Measurements from ENCODE around the gene ZMYM3. TPM values are rescaled to one million over a fixed set of nuclear protein-coding genes. Genes with fewer than 3 reads are reported as not detected.

Gene ZMYM3
- total RNA-seq, 4 donors from 2014 or later: 5.7 to 10.9 (median 8.3) TPM

- intact Hi-C loops (cut with DNase I): no loop called here
- DNase-seq: no peak
- Histone ChIP-seq H3K27ac (no peak overlapping the region), H3K4me3 (no peak overlapping the region), H3K4me1 (no peaks in the 10 kb centered on the region), H3K9me3 (no peaks in the 10 kb centered on the region), H3K27me3 (no peaks in the 10 kb centered on the region), H3K36me3 (peaks cover 0 to 52% (median 5%) of the 10 kb centered on the region in 3 donors)
- TF ChIP-seq POLR2A (IDR thresholded peaks at IDR 0.05) (no peak), CTCF (IDR thresholded peaks at IDR 0.05) (no peak)
- WGBS, 2 donors: 83 to 89% methylated on average over 3 of the region's 3 CpGs
Measured at GRCh38 chrX:71239781-71240180, 14.2 kb downstream of the ZMYM3 start.

- no CpG with 5 or more reads among the region's 1 CpG for WGBS, 2 donors
Measured at GRCh38 chrX:71236836-71237235, 17.1 kb downstream of the ZMYM3 start.

GRCh38 chrX:71235482-71235881, 18.5 kb downstream of the ZMYM3 start:
- Histone ChIP-seq H3K4me1 (no peaks in the 10 kb centered on the region), H3K4me3 (no peak overlapping the region), H3K36me3 (peaks cover 0 to 9% (median 0%) of the 10 kb centered on the region in 3 donors), H3K9me3 (no peaks in the 10 kb centered on the region), H3K27me3 (no peaks in the 10 kb centered on the region), H3K27ac (no peak overlapping the region)
- DNase-seq: no peak
- TF ChIP-seq CTCF (IDR thresholded peaks at IDR 0.05): no peak
- no peak for TF ChIP-seq POLR2A (IDR thresholded peaks at IDR 0.05)
- intact Hi-C loops (cut with DNase I): no loop called here
- WGBS, 2 donors: 50 to 58% methylated on average over 3 of the region's 3 CpGs

More at GRCh38 chrX:71236836-71237235, 17.1 kb downstream of the ZMYM3 start:
- TF ChIP-seq POLR2A (IDR thresholded peaks at IDR 0.05): no peak
- TF ChIP-seq CTCF (IDR thresholded peaks at IDR 0.05): no peak
- Histone ChIP-seq H3K4me3 (no peak overlapping the region), H3K27me3 (no peaks in the 10 kb centered on the region), H3K36me3 (peaks cover 0 to 23% (median 0%) of the 10 kb centered on the region in 3 donors), H3K9me3 (no peaks in the 10 kb centered on the region), H3K4me1 (no peaks in the 10 kb centered on the region), H3K27ac (no peak overlapping the region)
- intact Hi-C loops (cut with DNase I): no loop called here
- no peak for DNase-seq

GRCh38 chrX:71228063-71228642, 25.8 kb downstream of the ZMYM3 start:
- intact Hi-C loops (cut with DNase I): no loop called here
- TF ChIP-seq CTCF (IDR thresholded peaks at IDR 0.05) (no peak), POLR2A (IDR thresholded peaks at IDR 0.05) (no peak)
- Histone ChIP-seq H3K4me3 (no peak overlapping the region), H3K27ac (no peak overlapping the region), H3K4me1 (no peaks in the 10 kb centered on the region), H3K27me3 (no peaks in the 10 kb centered on the region), H3K9me3 (no peaks in the 10 kb centered on the region), H3K36me3 (no peaks in the 10 kb centered on the region)
- no peak for DNase-seq
- 100% methylated on average over 1 of the region's 1 CpG for WGBS, 2 donors

- intact Hi-C loops (cut with DNase I): no loop called here
- TF ChIP-seq CTCF (IDR thresholded peaks at IDR 0.05): no peak
- no peak for TF ChIP-seq POLR2A (IDR thresholded peaks at IDR 0.05)
- DNase-seq: no peak
- Histone ChIP-seq H3K27ac (no peak overlapping the region), H3K27me3 (no peaks in the 10 kb centered on the region), H3K36me3 (no peaks in the 10 kb centered on the region), H3K4me3 (no peak overlapping the region), H3K4me1 (no peaks in the 10 kb centered on the region), H3K9me3 (no peaks in the 10 kb centered on the region)
- 70 to 86% methylated on average over 4 to 5 of the region's 5 CpGs for WGBS, 2 donors
Measured at GRCh38 chrX:71227370-71228062, 26.4 kb downstream of the ZMYM3 start.
